CD14-positive monocyte (primary cell): ENCODE results near the gene DRC1. TPM values are rescaled to one million over a fixed set of nuclear protein-coding genes. Genes with fewer than 3 reads are reported as not detected.
A peak's percentile ranks its signal among the peaks of the same experiment; 100 is the strongest.

Source experiments
- DNase-seq, 3 donors: peaks; one replicate each; pipeline ENCODE4 v3.0.0-alpha.2; 2011 to 2022
- H2AFZ ChIP-seq: 2 replicates; pipeline ENCODE4 v1.6.0; 2012; ENCODE audit warnings: mild to moderate bottlenecking, low read depth, low read length, inconsistent platforms; ENCODE audit not compliant: insufficient read depth, poor library complexity, severe bottlenecking
- H3K27ac ChIP-seq, 2 donors: 1 replicate in 1 of 2; 2 replicates in 1 of 2; pipeline ENCODE4 v1.5.1; 2012 to 2013; ENCODE audit warnings: low read length in 2 of 2, control low read depth in 1 of 2, inconsistent platforms in 1 of 2, low read depth in 1 of 2, mild to moderate bottlenecking in 1 of 2
- H3K27me3 ChIP-seq, 2 donors: one replicate each; pipeline versions ENCODE4 v1.6.0 to v1.6.1; 2011 to 2013; ENCODE audit warnings: low read length in 2 of 2; ENCODE audit not compliant: control insufficient read depth in 2 of 2, insufficient read depth in 2 of 2
- H3K36me3 ChIP-seq, 2 donors: replicated peaks in 1 of 2; 1 replicate in 1 of 2; 2 replicates in 1 of 2; pipeline versions ENCODE4 v1.5.1 to v1.6.1; 2012 to 2013; ENCODE audit warnings: low read length in 2 of 2, control low read depth in 1 of 2, inconsistent platforms in 1 of 2, mild to moderate bottlenecking in 1 of 2; ENCODE audit not compliant: insufficient read depth in 2 of 2, control insufficient read depth in 1 of 2
- H3K4me1 ChIP-seq, 2 donors: 1 replicate in 1 of 2; 2 replicates in 1 of 2; pipeline versions ENCODE4 v1.5.1 to v1.6.1; 2012 to 2013; ENCODE audit warnings: low read length in 2 of 2, control low read depth in 1 of 2, inconsistent platforms in 1 of 2, mild to moderate bottlenecking in 1 of 2, moderate library complexity in 1 of 2; ENCODE audit not compliant: insufficient read depth in 2 of 2, control insufficient read depth in 1 of 2
- H3K4me2 ChIP-seq: replicated peaks from 2 replicates; pipeline ENCODE3; 2012; ENCODE audit warnings: low read length, moderate library complexity, mild to moderate bottlenecking; ENCODE audit not compliant: poor library complexity, severe bottlenecking; ENCODE audit errors: extremely low read depth
- H3K4me3 ChIP-seq, 3 experiments: fragments of 200-600 bp in 1 of 3; sonication (generic) in 1 of 3; replicated peaks in 1 of 3; 1 replicate in 2 of 3; 2 replicates in 1 of 3; pipeline ENCODE4 v1.5.1; 2011 to 2013; ENCODE audit warnings: low read length in 3 of 3, mild to moderate bottlenecking in 3 of 3, control low read depth in 2 of 3, low read depth in 2 of 3, inconsistent platforms in 1 of 3, moderate library complexity in 1 of 3
- H3K79me2 ChIP-seq: 2 replicates; pipeline ENCODE4 v1.6.0; 2012; ENCODE audit warnings: mild to moderate bottlenecking, control low read depth, inconsistent platforms, low read length, moderate library complexity; ENCODE audit not compliant: insufficient read depth
- H3K9ac ChIP-seq: 2 replicates; pipeline ENCODE4 v1.6.0; 2017; ENCODE audit warnings: low read length, mild to moderate bottlenecking; ENCODE audit not compliant: insufficient read depth, poor library complexity, severe bottlenecking
- H3K9me3 ChIP-seq, 2 donors: replicated peaks in 1 of 2; 1 replicate in 1 of 2; 2 replicates in 1 of 2; pipeline versions ENCODE4 v1.5.1 to v1.6.1; 2012 to 2013; ENCODE audit warnings: low read length in 2 of 2, control low read depth in 1 of 2; ENCODE audit not compliant: control insufficient read depth in 1 of 2, insufficient read depth in 1 of 2
- H4K20me1 ChIP-seq: 2 replicates; pipeline ENCODE4 v1.6.0; 2012; ENCODE audit warnings: mild to moderate bottlenecking, low read length, control low read depth, moderate library complexity; ENCODE audit not compliant: insufficient read depth
- H3K27ac Mint-ChIP-seq, 7 donors: one replicate each; pipeline ENCODE4 v1.8.0; 2020; ENCODE audit warnings: mild to moderate bottlenecking in 7 of 7, mixed read lengths in 7 of 7, moderate library complexity in 6 of 7, inconsistent platforms in 2 of 7
- H3K27me3 Mint-ChIP-seq, 3 donors: one replicate each; pipeline ENCODE4 v1.8.0; 2021 to 2022; ENCODE audit warnings: low read depth in 3 of 3, mild to moderate bottlenecking in 3 of 3, mixed read lengths in 3 of 3, moderate library complexity in 3 of 3, inconsistent platforms in 1 of 3
- H3K36me3 Mint-ChIP-seq, 2 donors: one replicate each; pipeline ENCODE4 v1.8.0; 2020; ENCODE audit warnings: mixed read lengths in 2 of 2, inconsistent platforms in 1 of 2, mild to moderate bottlenecking in 1 of 2
- H3K4me1 Mint-ChIP-seq: one replicate; pipeline ENCODE4 v1.8.0; 2020; ENCODE audit warnings: mild to moderate bottlenecking, mixed read lengths
- H3K4me3 Mint-ChIP-seq, 2 donors: one replicate each; pipeline ENCODE4 v1.8.0; 2020; ENCODE audit warnings: mild to moderate bottlenecking in 2 of 2, mixed read lengths in 2 of 2, moderate library complexity in 1 of 2
- H3K9me3 Mint-ChIP-seq, 7 donors: one replicate each; pipeline ENCODE4 v1.8.0; 2020 to 2022; ENCODE audit warnings: mixed read lengths in 7 of 7, mild to moderate bottlenecking in 6 of 7, moderate library complexity in 6 of 7, inconsistent platforms in 2 of 7
- CTCF ChIP-seq: fragments of 200-600 bp; IDR thresholded peaks from one replicate; pipeline ENCODE4 v1.8.0; 2022; ENCODE audit warnings: antibody characterized with exemption, mild to moderate bottlenecking
- WGBS: methylation state at CpG from one replicate; pipeline ENCODE4 v1.1.5; 2013; ENCODE audit warnings: missing lambda C conversion rate; ENCODE audit not compliant: insufficient coverage; 5-methylcytosine and 5-hydroxymethylcytosine counted together
- intact Hi-C, 2 donors: fragments of 100-400 bp; cut with micrococcal nuclease; formaldehyde crosslinking; loops; one replicate each; pipeline versions ENCODE4 v1.15.0 to v1.15.1; 2023
- polyA plus RNA-seq, 3 donors: library from polyadenylated mRNA; depleted of rRNA in 1 of 3; unstranded in 2 of 3; stranded (reverse) in 1 of 3; fragments of 300-500 nt in 2 of 3; fragments of >200 nt in 1 of 3; fragmentation: Illumina TruSeq in 2 of 3; gene quantifications; 1 replicate in 2 of 3; 2 replicates in 1 of 3; pipeline ENCODE4 v1.2.3, GENCODE V29; 2012 to 2021

The DRC1 gene
- polyA plus RNA-seq, 3 donors, result not detected

GRCh38 chr2:26479789-26480565, 78.3 kb downstream of the DRC1 start:
- no peak overlapping the region for H2AFZ ChIP-seq
- intact Hi-C loops, result no loop called here
- H3K4me1 Mint-ChIP-seq, result peaks cover 6% of the 10 kb centered on the region
- peaks cover 8 to 11% (median 8%) of the 10 kb centered on the region in 3 donors for H3K27me3 Mint-ChIP-seq
- no peaks in the 10 kb centered on the region for H3K79me2 ChIP-seq
- H3K4me3 ChIP-seq, result no peak overlapping the region
- H3K27me3 ChIP-seq, result no peaks in the 10 kb centered on the region
- H3K4me2 ChIP-seq, result no peak overlapping the region
- H3K27ac Mint-ChIP-seq, result no peak overlapping the region
- no peak for DNase-seq
- no peak overlapping the region for H3K4me3 Mint-ChIP-seq
- 97% methylated on average over 10 of the region's 21 CpGs for WGBS
- H3K9me3 ChIP-seq, result no peaks in the 10 kb centered on the region
- TF ChIP-seq CTCF, result no peak
- no peaks in the 10 kb centered on the region for H3K36me3 Mint-ChIP-seq
- no peaks in the 10 kb centered on the region for H4K20me1 ChIP-seq
- H3K27ac ChIP-seq, result no peak overlapping the region
- H3K9me3 Mint-ChIP-seq, result peaks cover 0 to 3% (median 0%) of the 10 kb centered on the region in 7 donors
- no peak overlapping the region for H3K9ac ChIP-seq
- no peaks in the 10 kb centered on the region for H3K36me3 ChIP-seq
- peaks cover 5 to 8% of the 10 kb centered on the region in 2 donors for H3K4me1 ChIP-seq

- no peak overlapping the region for H3K9ac ChIP-seq
- Mint-ChIP-seq H3K36me3 (no peaks in the 10 kb centered on the region), H3K27ac (peak overlapping the region in 1 of 7 donors; percentile 13), H3K27me3 (peaks cover 8 to 11% (median 10%) of the 10 kb centered on the region in 3 donors), H3K4me3 (no peak overlapping the region), H3K9me3 (peaks cover 0 to 3% (median 0%) of the 10 kb centered on the region in 7 donors), H3K4me1 (peaks cover 6% of the 10 kb centered on the region)
- WGBS, result 96% methylated on average over 14 of the region's 18 CpGs
- H3K4me2 ChIP-seq, result no peak overlapping the region
- H3K79me2 ChIP-seq, result no peaks in the 10 kb centered on the region
- H2AFZ ChIP-seq, result no peak overlapping the region
- no peaks in the 10 kb centered on the region for H3K36me3 ChIP-seq
- intact Hi-C loops, result no loop called here
- H3K27me3 ChIP-seq, result no peaks in the 10 kb centered on the region
- no peaks in the 10 kb centered on the region for H4K20me1 ChIP-seq
- no peak for DNase-seq
- no peaks in the 10 kb centered on the region for H3K9me3 ChIP-seq
- no peak overlapping the region for H3K27ac ChIP-seq
- no peak overlapping the region for H3K4me3 ChIP-seq
- H3K4me1 ChIP-seq, result peaks cover 5 to 8% of the 10 kb centered on the region in 2 donors
- TF ChIP-seq CTCF, result no peak
Measured at GRCh38 chr2:26480566-26481423, 79.1 kb downstream of the DRC1 start.
